GM19099 (cell line): Measurements from ENCODE around the gene ARHGAP21.

Experiments
- POLR2A ChIP-seq: IDR thresholded peaks from 3 replicates; pipeline ENCODE4 v1.6.1; 2011; ENCODE audit warnings: low read depth; ENCODE audit not compliant: insufficient read length; ENCODE audit errors: extremely low read depth

The ARHGAP21 gene

DNA sequence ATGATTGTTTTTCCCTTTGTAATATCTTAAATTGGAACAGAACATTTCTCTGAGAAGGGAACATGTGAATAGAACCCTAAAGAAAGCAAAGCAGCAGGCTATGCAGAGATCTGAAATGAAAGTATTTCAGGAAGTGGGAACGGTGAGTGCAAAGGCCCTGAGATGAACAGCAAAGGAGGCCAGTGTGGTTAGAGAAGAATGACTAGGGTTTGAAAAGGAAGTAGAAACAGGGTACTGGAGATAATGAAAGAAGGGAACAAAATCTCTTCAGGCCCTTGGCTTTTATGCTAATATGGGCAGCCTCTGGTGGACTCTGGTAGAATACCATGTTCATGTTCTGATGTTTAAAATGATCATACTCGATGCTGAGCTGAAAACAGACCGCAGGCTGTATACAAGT lies 22.2 kb downstream of the ARHGAP21 start:
- TF ChIP-seq POLR2A, result no peak

DNA sequence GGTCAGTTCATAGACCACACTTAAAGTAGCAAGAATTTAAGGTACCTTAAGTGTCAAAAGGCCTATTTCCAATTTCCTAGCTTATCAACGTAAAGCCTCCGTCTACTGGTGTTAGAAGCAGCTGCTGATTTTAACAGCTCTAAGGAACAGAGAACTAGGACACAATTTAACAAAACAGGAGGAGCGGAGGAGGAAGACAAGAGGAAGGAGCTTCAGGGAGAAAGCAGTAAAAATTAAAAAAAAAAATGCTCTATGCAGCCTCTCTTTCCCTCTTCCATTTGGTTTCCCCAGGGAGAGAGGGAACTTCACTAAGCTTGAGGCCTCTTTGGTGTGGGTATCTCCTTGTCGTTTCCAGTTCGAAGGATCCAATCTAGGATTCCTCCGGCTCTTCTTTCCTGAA lies 22.7 kb downstream of the ARHGAP21 start:
- TF ChIP-seq POLR2A, result no peak

DNA sequence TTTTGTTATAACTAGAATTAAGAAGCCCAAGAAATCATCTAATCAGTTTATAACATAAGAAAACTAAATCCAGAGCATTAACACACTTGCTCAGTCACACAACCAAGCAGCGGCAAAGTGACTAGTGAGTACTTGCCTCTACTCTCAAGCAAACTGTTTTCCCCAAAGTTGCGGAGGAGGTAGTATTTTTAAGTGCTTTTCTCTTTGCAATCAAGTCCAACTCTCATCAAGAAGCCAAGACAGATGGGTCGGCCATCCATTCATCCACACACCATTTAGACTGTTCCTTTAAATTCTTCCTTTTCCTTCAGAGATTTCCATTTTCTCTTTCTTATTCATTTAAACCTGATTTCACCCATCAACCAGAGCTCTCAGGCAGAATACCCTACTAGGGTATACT lies 25.4 kb downstream of the ARHGAP21 start:
- TF ChIP-seq POLR2A, result no peak

DNA sequence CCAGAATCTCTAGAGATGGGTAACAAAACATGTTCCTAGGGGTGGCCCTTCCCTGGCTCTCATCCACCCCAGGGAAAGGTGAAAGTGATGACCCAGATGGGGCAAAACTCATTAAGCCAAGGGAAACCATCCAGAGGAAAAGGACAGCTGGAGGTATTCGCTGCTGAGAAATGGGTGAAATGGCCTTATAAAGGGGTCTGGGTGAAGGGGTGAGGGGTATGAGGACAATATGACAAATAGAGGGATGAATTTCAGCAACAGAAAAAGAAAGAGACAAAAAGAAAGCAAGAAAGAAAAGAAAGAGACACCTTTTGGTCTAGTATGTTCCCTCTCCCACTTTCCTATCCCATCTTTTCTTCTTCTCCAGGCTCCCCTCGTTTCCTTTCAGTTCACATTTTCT lies 26.6 kb downstream of the ARHGAP21 start:
- TF ChIP-seq POLR2A, result no peak

DNA sequence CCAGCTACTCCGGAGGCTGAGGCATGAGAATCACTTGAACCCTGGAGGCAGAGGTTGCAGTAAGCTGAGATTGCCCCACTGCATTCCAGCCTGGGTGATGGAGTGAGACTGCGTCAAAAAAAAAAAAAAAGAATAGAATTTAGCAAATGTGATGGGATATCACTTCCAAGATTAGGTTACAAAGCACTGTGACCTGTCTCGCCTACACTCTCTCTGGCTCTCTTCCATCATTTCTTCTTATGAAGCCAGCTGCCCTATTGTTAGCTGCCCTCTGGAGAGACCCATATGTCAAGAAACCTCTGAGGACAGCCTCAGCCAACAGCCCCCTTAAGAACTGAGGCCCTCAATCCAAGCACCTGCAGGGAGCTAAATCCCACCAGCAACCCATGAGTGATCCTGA lies 28.2 kb downstream of the ARHGAP21 start:
- TF ChIP-seq POLR2A, result no peak

DNA sequence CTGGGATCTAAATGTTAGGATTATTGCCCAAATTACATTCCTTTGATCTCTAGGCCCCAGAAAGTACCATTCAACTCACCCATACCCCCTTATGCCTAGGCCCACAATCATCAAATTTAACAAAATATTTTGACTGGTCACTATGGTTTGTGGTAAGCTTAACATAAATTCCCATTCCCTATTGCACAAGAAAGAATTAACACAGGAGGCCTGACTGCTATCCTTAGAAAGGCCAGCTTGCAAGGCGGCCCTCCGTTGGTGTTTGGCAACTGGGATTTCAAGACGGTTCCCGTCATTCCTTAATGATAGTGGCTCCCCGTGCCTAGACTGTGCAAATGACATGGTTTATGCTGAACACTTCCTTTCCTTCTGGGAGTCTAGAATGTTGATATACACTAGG lies 29.6 kb downstream of the ARHGAP21 start:
- no peak for TF ChIP-seq POLR2A

DNA sequence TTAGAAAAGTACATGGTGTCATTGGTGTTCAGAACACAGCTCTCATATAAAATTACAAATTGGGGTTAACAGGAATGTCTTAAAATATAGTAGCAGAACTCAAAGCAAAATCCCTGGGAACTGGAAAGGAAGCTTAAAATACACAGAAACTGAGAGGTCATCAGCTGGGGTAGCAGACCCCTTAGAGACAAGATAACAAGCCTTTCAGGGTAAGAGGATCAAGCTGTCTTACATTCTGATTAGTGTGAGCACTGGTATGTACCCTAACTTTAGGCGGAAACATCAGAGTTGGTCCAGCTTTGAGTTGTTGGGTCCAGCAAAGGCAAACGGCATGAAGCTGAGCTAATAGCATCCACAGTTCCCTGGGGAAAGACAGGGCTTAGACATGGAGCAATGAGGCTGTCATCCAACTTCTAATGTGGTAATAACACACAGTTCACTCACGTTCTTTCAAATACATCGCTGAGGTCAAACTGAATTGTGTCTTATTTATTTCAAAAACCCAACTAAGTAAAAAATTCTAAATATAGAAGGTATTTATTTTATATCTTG lies 32.6 kb downstream of the ARHGAP21 start:
- no peak for TF ChIP-seq POLR2A

DNA sequence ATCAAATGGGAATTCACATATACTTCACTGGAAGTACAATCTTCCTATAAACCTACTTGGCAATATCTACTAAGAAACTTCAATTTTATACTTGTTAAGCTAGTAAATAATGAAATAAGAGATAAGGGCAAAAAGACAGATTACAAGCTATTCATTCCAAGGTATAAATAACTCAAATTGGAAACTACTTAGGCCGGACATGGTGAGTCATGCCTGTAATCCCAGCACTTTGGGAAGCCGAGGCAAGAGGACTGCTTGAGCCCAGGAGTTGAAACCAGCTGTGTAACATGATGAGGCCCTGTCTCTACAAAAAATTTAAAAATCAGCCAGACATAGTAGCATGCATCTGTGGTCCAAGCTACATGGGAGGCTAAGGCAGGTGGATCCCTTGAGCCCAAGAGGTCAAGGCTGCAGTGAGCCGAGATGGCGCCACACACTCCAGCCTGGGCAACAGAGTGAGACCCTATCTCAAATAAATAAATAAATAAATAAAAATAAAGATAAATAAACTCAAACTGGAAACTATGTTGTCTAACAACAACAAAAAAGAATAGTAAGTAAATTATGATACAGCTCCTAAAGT lies 37.6 kb downstream of the ARHGAP21 start:
- TF ChIP-seq POLR2A, result no peak

DNA sequence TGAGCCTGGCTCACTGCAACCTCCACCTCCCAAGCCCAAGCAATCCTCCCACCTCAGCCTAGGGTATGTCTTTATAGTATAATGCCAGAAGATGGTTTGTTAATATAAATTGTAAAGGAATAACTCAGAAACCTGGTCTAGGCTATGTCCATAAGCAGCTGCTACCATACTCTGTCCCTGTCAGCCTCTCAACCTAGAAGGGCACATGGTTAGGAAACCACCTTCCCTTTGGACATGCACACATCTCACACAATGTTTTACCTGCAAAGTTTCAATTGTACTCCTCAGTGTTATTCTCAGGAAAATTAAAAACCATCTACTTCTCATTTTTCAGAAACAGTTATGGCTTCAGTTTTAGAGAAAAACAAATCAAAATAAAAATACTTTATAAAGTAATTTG lies 40.1 kb downstream of the ARHGAP21 start:
- TF ChIP-seq POLR2A, result no peak

DNA sequence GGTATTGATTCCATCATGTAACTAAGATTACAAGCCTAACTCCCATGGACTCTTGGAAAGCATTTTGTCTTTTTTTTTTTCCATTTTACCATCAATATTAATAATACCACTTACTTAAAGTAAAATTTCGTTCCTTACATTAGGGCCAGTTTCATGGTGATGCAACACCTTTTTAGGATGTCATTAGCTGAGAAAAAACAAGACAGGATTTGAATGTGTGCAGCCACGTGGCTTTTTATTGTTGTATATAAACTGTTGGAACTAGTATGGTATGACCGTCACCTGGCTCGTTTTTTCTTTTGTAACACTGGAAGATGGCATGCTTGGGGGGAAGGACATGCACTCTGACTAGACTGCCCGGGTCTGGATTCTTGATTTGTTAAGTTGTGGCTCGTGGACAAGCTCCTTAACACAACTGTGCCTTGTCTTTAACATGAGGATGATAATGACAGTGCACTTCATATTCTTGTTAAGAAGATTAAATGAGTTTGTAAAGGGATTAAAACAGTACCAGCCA lies 42.1 kb downstream of the ARHGAP21 start:
- TF ChIP-seq POLR2A, result no peak

DNA sequence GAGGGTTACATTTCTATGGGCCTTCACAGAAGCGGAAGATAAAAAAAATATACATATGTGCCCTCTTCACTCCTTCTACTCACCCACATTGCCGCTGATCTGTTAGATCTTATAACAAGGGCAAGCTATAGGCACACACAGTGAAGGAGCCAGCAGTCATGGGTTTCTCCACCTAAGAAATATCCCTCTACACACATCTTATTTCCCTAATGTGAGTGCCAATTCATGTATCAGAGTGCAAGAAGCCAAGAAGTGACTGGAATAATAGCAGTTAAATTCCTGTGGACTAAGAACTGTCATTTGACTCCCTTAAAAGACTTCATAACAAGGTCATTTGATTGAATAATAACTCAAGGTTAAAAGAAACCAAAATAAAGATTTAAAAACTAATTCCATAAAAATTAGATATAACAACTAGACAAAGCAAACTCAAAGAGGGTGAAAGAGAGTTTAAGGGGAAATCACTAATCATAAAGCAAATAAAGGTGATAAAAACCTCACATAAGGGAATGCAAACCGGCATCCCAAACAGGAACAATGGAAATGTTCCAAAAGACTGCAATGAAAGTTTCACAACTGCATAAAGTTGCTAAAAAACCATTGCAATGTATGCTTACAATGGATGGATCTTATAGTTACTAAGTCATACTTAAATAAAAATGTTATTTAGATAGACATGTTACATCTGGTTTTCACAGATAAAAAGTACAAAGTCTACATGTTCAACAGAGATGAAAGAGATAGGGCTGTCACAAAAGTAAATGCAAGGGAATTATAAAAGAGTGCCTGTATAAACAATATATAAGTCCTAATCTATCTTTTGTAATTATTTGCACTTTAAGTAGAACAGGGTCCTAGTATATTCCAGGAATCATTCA lies 42.8 kb downstream of the ARHGAP21 start:
- no peak for TF ChIP-seq POLR2A

DNA sequence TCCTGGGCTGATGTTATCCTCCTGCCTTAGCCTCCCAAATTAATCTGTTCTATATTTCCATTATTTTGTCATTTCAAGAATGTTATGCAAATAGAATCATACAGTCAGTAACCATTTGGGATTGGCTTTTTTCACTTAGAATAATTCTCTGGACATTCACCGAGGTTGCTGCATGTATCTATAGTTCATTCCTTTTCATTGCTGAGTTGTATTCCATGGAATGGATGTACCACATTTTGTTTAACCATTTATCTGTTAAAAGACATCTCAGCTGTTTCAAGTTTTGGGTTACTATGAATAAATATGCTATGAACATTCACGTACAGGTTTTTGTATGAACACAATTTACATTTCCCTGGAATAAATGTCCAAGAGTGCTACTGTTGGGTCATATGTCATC lies 44.9 kb downstream of the ARHGAP21 start:
- TF ChIP-seq POLR2A, result no peak

DNA sequence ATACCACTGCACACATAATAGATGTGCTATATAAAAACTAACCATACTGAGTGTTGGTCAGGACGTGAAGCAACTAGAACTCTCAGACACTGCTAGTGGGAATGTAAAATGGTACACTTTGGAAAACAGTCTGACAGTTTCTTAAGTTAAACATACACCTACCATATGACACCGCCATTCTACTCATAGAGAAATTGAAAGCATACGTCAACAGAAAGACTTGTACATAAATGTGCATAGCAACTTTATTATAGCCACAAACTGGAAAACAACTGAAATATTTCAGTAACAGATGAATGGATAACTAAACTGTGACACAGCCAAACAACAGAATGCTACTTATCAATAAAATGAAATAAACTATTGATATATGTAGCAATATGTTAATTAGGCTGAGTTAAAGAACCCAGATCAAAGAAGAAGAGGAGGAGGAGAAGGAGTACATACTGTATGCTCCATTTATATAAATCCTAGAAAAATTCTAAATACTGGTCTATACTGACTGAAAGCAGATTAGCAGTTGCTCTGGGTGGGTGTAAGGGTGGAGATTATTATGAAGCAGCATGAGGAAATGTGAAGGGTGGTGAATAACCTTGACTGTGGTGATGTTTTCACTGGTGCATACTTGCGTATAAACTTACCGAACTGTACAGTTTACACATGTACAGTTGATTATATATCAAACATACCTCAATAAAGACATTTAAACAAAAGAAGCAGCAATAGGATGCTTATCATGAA lies 48.6 kb downstream of the ARHGAP21 start:
- no peak for TF ChIP-seq POLR2A

DNA sequence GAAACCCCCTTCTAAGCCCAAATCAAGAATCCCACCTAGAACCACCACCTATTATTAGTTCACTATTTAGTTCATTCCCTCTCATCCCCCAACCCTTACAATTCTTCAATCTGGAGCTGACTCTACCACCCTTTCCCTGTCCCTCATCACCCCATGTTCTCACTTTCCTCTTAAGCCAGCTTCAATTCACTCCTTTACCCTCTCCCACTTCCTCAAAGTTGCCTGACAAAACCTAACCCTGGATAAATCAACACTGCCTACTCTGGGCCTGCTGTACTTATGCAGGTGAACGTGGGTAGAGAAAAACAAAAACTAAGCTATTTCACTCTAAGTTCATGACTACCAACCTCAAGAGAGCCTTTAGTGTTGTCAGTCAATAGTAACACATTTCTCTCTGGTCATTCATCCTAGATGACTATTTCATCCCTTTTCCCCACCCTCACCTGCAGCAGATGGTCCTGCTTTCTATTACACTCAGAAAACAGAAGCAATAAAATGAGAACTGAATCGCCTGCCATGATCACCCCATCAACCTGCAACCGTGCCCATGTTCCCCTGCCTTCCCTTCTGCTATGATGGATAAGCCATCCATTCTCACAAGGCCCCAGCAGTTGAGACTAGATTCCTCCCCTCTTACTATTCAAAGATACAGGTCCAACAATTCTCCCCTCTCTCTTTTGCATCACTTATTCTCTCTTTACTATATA lies 52.6 kb downstream of the ARHGAP21 start:
- TF ChIP-seq POLR2A, result no peak
